ENCODE data around the gene DTX4. TPM values are rescaled to one million over a fixed set of nuclear protein-coding genes. Genes with fewer than 3 reads are reported as not detected.

DTX4 gene
- total RNA-seq, 1 experiment from 2014 or later, result 96.7 TPM

GRCh38 chr11:59173964-59174663, 2.2 kb downstream of the DTX4 start:
- intact Hi-C loops (cut with micrococcal nuclease; ENCODE audit: unreplicated experiment), result loop anchor here (1.0 to 10.0 kb wide), 3 partner anchors 12 to 581 kb away; partner anchors contain the start of gene STX3
- H3K9me3 Mint-ChIP-seq (ENCODE audit: unreplicated experiment), result peaks cover 25% of the 10 kb centered on the region
- H3K36me3 Mint-ChIP-seq (ENCODE audit: insufficient read depth, unreplicated experiment), result peaks cover 51% of the 10 kb centered on the region
- ChIA-PET POLR2A (interaction anchor here (0.6 to 3.7 kb wide), 10 partner anchors 8 to 495 kb away, joined by 3 to 69 read pairs (median 4); partner anchors contain the start of genes FAM111B, OSBP and PATL1), CTCF (interaction anchor here (1.5 to 6.1 kb wide), 4 partner anchors 8 to 67 kb away, joined by 10 to 304 read pairs (median 34); partner anchors contain the start of gene FAM111B)
- Histone ChIP-seq H3K27me3 (replicated peaks; ENCODE audit: control insufficient read depth, insufficient read depth, low read length) (no peaks in the 10 kb centered on the region), H3K9me3 (peaks cover 5% of the 10 kb centered on the region; the same call in 1 of the 2 replicates), H3K36me3 (ENCODE audit: control insufficient read depth, insufficient read depth, low read length) (peaks cover 6% of the 10 kb centered on the region; the same call in 1 of the 2 replicates), H3K4me1 (peaks cover 21% of the 10 kb centered on the region), H3K4me3 (ENCODE audit: low read depth, low read length) (peak overlapping the region; percentile 52)
- TF ChIP-seq CTCF (IDR thresholded peaks at IDR 0.05; ENCODE audit: insufficient read depth in 1 of 2, low read depth in 1 of 2, low read length in 1 of 2, severe bottlenecking in 1 of 2, unreplicated experiment in 1 of 2), result no peak
- H3K4me3 Mint-ChIP-seq (ENCODE audit: unreplicated experiment), result peak overlapping the region; percentile 74
- TSS peak; percentile 99 for BruUV-seq (replicated peaks)
- peak overlapping the region; percentile 73 for H3K27ac Mint-ChIP-seq (ENCODE audit: unreplicated experiment)
- DNase-seq, result peak; percentile 94 to 97
- H3K27me3 Mint-ChIP-seq (ENCODE audit: insufficient read depth, unreplicated experiment), result no peaks in the 10 kb centered on the region
- peaks cover 28% of the 10 kb centered on the region for H3K4me1 Mint-ChIP-seq (ENCODE audit: low read depth, unreplicated experiment)

DNA sequence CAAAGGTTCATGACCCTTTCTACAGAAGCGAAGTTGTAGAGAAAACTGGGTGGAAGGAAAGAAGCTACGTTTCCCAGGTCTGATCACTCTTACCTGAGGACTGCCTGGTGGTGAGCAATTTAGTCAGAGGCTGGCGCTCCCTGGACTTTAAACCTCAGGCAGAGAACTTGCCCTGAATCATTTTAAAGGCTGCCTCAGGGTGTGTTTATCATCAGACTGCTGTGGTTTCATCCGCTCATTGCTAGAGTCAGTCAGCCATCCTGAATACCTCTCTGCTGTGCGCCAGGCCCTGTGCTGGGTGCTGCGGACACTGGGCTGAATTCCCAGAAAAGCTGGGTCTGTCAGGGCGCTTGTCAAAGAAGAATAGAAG, 2.7 kb downstream of the DTX4 start:
- no peak for TF ChIP-seq CTCF (IDR thresholded peaks at IDR 0.05; ENCODE audit: insufficient read depth in 1 of 2, low read depth in 1 of 2, low read length in 1 of 2, severe bottlenecking in 1 of 2, unreplicated experiment in 1 of 2)
- Mint-ChIP-seq H3K9me3 (ENCODE audit: unreplicated experiment) (peaks cover 25% of the 10 kb centered on the region), H3K27me3 (ENCODE audit: insufficient read depth, unreplicated experiment) (no peaks in the 10 kb centered on the region), H3K4me1 (ENCODE audit: low read depth, unreplicated experiment) (peaks cover 28% of the 10 kb centered on the region), H3K4me3 (ENCODE audit: unreplicated experiment) (peak overlapping the region; percentile 74), H3K36me3 (ENCODE audit: insufficient read depth, unreplicated experiment) (peaks cover 56% of the 10 kb centered on the region), H3K27ac (ENCODE audit: unreplicated experiment) (peak overlapping the region; percentile 73)
- ChIA-PET POLR2A (interaction anchor here (0.7 to 3.7 kb wide), 9 partner anchors 8 to 494 kb away, joined by 3 to 69 read pairs (median 5); partner anchors contain the start of genes FAM111B and PATL1), CTCF (interaction anchor here (1.5 to 6.1 kb wide), 4 partner anchors 7 to 68 kb away, joined by 10 to 304 read pairs (median 34); partner anchors contain the start of gene FAM111B)
- no TSS peak for BruUV-seq (replicated peaks)
- H3K4me3 ChIP-seq (ENCODE audit: low read depth, low read length), result peak overlapping the region; percentile 4; the same call in 1 of the 2 replicates
- H3K27me3 ChIP-seq (replicated peaks; ENCODE audit: control insufficient read depth, insufficient read depth, low read length), result no peaks in the 10 kb centered on the region
- DNase-seq, result peak; percentile 59 to 68
- H3K36me3 ChIP-seq (ENCODE audit: control insufficient read depth, insufficient read depth, low read length), result peaks cover 9% of the 10 kb centered on the region; the same call in 1 of the 2 replicates
- intact Hi-C loops (cut with micrococcal nuclease; ENCODE audit: unreplicated experiment), result loop anchor here (1.0 to 10.0 kb wide), 3 partner anchors 12 to 580 kb away; partner anchors contain the start of gene STX3
- H3K9me3 ChIP-seq, result peaks cover 10% of the 10 kb centered on the region; the same call in 1 of the 2 replicates
- peaks cover 21% of the 10 kb centered on the region for H3K4me1 ChIP-seq

- H3K4me1 ChIP-seq, result peaks cover 21% of the 10 kb centered on the region
- intact Hi-C loops (cut with micrococcal nuclease; ENCODE audit: unreplicated experiment), result loop anchor here (10.0 kb wide), 2 partner anchors 380 to 580 kb away; partner anchors contain the start of gene STX3
- CTCF ChIA-PET, result interaction anchor here (1.5 to 6.1 kb wide), 4 partner anchors 7 to 68 kb away, joined by 10 to 304 read pairs (median 34); partner anchors contain the start of gene FAM111B
- TF ChIP-seq CTCF (IDR thresholded peaks at IDR 0.05; ENCODE audit: insufficient read depth in 1 of 2, low read depth in 1 of 2, low read length in 1 of 2, severe bottlenecking in 1 of 2, unreplicated experiment in 1 of 2), result no peak
- Mint-ChIP-seq H3K4me3 (ENCODE audit: unreplicated experiment) (peak overlapping the region; percentile 74), H3K27ac (ENCODE audit: unreplicated experiment) (peak overlapping the region; percentile 65), H3K36me3 (ENCODE audit: insufficient read depth, unreplicated experiment) (peaks cover 61% of the 10 kb centered on the region), H3K9me3 (ENCODE audit: unreplicated experiment) (peaks cover 25% of the 10 kb centered on the region), H3K4me1 (ENCODE audit: low read depth, unreplicated experiment) (peaks cover 28% of the 10 kb centered on the region), H3K27me3 (ENCODE audit: insufficient read depth, unreplicated experiment) (no peaks in the 10 kb centered on the region)
- POLR2A ChIA-PET, result interaction anchor here (0.8 to 3.7 kb wide), 7 partner anchors 7 to 69 kb away, joined by 3 to 69 read pairs (median 4); partner anchors contain the start of gene FAM111B
- H3K36me3 ChIP-seq (ENCODE audit: control insufficient read depth, insufficient read depth, low read length), result peaks cover 11% of the 10 kb centered on the region; the same call in 1 of the 2 replicates
- peak overlapping the region; percentile 4; the same call in 1 of the 2 replicates for H3K4me3 ChIP-seq (ENCODE audit: low read depth, low read length)
- peaks cover 10% of the 10 kb centered on the region; the same call in 1 of the 2 replicates for H3K9me3 ChIP-seq
- no peaks in the 10 kb centered on the region for H3K27me3 ChIP-seq (replicated peaks; ENCODE audit: control insufficient read depth, insufficient read depth, low read length)
- no peak for DNase-seq
- BruUV-seq (replicated peaks), result no TSS peak
Measured at GRCh38 chr11:59175091-59175501, 3.2 kb downstream of the DTX4 start.

All from Caco-2 (cell line).